Peyer's patch (tissue), 4 donors: ENCODE data around the gene ELOVL3.

ENCODE experiments used
- POLR2A ChIP-seq, 2 donors: fragments of 450-650 bp; IDR thresholded peaks; one replicate each; pipeline ENCODE4 v1.5.1; 2017; ENCODE audit warnings: antibody characterized with exemption in 2 of 2, mild to moderate bottlenecking in 2 of 2, moderate library complexity in 2 of 2
- TF ChIP-seq, protein P1 (sequence below), 6 experiments: fragments of 450-650 bp in 4 of 6; fragments of 200-600 bp in 2 of 6; sonication (generic) in 1 of 6; IDR thresholded peaks; one replicate each; pipeline ENCODE4 v1.5.1; 2017 to 2019; ENCODE audit warnings: antibody characterized with exemption in 6 of 6, mild to moderate bottlenecking in 3 of 6, moderate library complexity in 1 of 6

GRCh38 chr10:102226542-102226870 lies 407 bp downstream of the ELOVL3 start:
- TF ChIP-seq, protein P1, sequence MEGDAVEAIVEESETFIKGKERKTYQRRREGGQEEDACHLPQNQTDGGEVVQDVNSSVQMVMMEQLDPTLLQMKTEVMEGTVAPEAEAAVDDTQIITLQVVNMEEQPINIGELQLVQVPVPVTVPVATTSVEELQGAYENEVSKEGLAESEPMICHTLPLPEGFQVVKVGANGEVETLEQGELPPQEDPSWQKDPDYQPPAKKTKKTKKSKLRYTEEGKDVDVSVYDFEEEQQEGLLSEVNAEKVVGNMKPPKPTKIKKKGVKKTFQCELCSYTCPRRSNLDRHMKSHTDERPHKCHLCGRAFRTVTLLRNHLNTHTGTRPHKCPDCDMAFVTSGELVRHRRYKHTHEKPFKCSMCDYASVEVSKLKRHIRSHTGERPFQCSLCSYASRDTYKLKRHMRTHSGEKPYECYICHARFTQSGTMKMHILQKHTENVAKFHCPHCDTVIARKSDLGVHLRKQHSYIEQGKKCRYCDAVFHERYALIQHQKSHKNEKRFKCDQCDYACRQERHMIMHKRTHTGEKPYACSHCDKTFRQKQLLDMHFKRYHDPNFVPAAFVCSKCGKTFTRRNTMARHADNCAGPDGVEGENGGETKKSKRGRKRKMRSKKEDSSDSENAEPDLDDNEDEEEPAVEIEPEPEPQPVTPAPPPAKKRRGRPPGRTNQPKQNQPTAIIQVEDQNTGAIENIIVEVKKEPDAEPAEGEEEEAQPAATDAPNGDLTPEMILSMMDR (IDR thresholded peaks at IDR 0.05): no peak
- TF ChIP-seq POLR2A (IDR thresholded peaks at IDR 0.05): no peak
